HG03095 (cell line): ENCODE results near the gene STAT5B.

Experiments used
- ATAC-seq: cut with Tn5 transposase; IDR thresholded peaks from one replicate; pipeline ENCODE4 v1.9.1; 2021; ENCODE audit warnings: moderate library complexity; ENCODE audit not compliant: unreplicated experiment

STAT5B gene

GRCh38 chr17:42183741-42184711 lies 92.2 kb downstream of the STAT5B start:
- peak; percentile 44 for ATAC-seq

GRCh38 chr17:42182927-42183734 lies 93.1 kb downstream of the STAT5B start:
- no peak for ATAC-seq

GRCh38 chr17:42181851-42182207 lies 94.4 kb downstream of the STAT5B start:
- no peak for ATAC-seq

- ATAC-seq = no peak
Observed at GRCh38 chr17:42180922-42181850, 95.0 kb downstream of the STAT5B start, which contains the start of gene KCNH4. Gene KCNH4 (minus strand): TSS chr17:42181142. CDS start chr17:42180945, 197 bp downstream.

- ATAC-seq = no peak
Observed at GRCh38 chr17:42180411-42180921, 95.7 kb downstream of the STAT5B start.

GRCh38 chr17:42179911-42180410 lies 96.2 kb downstream of the STAT5B start:
- no peak for ATAC-seq

- ATAC-seq = no peak
Observed at GRCh38 chr17:42179335-42179734, 96.9 kb downstream of the STAT5B start.

- no peak for ATAC-seq
Observed at GRCh38 chr17:42178817-42179216, 97.4 kb downstream of the STAT5B start.

- ATAC-seq = no peak
Observed at GRCh38 chr17:42177684-42178083, 98.5 kb downstream of the STAT5B start.

- no peak for ATAC-seq
Observed at GRCh38 chr17:42174126-42174783, 101.9 kb downstream of the STAT5B start.

GRCh38 chr17:42171831-42172230 lies 104.4 kb downstream of the STAT5B start:
- no peak for ATAC-seq

GRCh38 chr17:42169351-42169750 lies 106.8 kb downstream of the STAT5B start:
- no peak for ATAC-seq

- ATAC-seq = no peak
Observed at GRCh38 chr17:42167807-42168206, 108.4 kb downstream of the STAT5B start.

GRCh38 chr17:42166196-42166763 lies 109.9 kb downstream of the STAT5B start:
- no peak for ATAC-seq

- ATAC-seq = no peak
Observed at GRCh38 chr17:42165751-42166150, 110.4 kb downstream of the STAT5B start.

- ATAC-seq = no peak
Observed at GRCh38 chr17:42163696-42164407, 112.3 kb downstream of the STAT5B start.

GRCh38 chr17:42163113-42163512 lies 113.1 kb downstream of the STAT5B start:
- no peak for ATAC-seq

GRCh38 chr17:42160531-42160910 lies 115.7 kb downstream of the STAT5B start:
- ATAC-seq = no peak
